ENCODE results near the gene FLT4. TPM values are rescaled to one million over a fixed set of nuclear protein-coding genes. Genes with fewer than 3 reads are reported as not detected.

The FLT4 gene
- total RNA-seq, 1 experiment from 2014 or later: 6.3 TPM

DNA sequence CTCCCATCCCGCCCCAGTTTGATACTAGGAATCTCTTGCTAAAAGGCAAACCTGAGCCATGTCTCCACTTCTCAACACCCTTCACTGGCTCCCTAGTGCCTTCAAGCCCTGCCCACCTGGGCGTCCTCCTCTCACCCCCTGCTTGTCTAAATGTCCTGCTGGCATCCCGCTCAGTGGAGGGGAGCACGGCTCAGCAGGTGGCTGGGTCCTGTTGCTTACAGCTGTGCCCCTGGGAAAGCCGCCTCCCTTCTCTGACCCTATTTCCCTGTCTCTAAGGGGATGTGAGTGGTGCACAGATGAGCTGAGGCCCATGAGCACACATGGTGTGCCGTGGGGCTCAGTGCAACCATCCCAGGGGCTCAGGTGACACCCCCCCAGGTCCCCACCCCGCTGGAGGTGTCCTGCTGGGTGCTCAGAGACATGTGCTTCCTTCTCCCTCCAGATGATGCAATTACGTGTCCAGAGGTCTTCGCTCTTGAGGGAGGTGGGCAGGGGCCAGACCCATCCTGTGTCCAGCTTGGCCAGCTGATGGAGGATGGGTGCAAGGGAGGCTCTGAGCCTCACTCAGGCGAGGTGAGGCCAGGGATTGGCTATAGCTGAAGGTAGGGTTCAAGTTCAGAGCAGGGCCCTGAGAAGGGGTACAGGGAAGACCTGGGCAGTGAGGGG lies 24.1 kb downstream of the FLT4 start:
- H2BK20ac ChIP-seq (ENCODE audit: low read depth, low read length, poor library complexity, severe bottlenecking): no peak overlapping the region
- no peak overlapping the region for H3T11ph ChIP-seq (ENCODE audit: low read length)
- no peak overlapping the region for H3K4ac ChIP-seq (ENCODE audit: low read depth, low read length)
- H3K9me3 ChIP-seq (ENCODE audit: control insufficient read depth, low read depth, low read length): no peaks in the 10 kb centered on the region
- Mint-ChIP-seq H3K9me3 (no peaks in the 10 kb centered on the region), H3K27me3 (ENCODE audit: low read depth) (peaks cover 5% of the 10 kb centered on the region; the same call in 1 of the 2 replicates), H3K4me1 (peaks cover 2 to 3% of the 10 kb centered on the region in 2 experiments; a peak in 1 of 4 replicates), H3K4me3 (no peak overlapping the region), H3K36me3 (ENCODE audit: insufficient read depth in 1 of 3, low read depth in 3 of 3) (no peaks in the 10 kb centered on the region; a peak in 1 of 7 replicates), H3K27ac (peak overlapping the region in 2 of 3 experiments; percentile 39 to 94; a peak in 2 of 7 replicates)
- H3K23ac ChIP-seq (ENCODE audit: insufficient read length, low read depth, low read length): no peak overlapping the region
- no peaks in the 10 kb centered on the region for H3K4me1 ChIP-seq (ENCODE audit: insufficient read depth, low read length)
- H3K79me1 ChIP-seq (ENCODE audit: insufficient read depth, low read depth, low read length, poor library complexity, severe bottlenecking): no peaks in the 10 kb centered on the region
- no peak overlapping the region for H3K14ac ChIP-seq (ENCODE audit: insufficient read depth, low read length)
- no peak overlapping the region for H2BK5ac ChIP-seq (ENCODE audit: insufficient read length, low read length)
- no peak overlapping the region for H2AK5ac ChIP-seq (ENCODE audit: insufficient read length, low read length)
- H3K27ac ChIP-seq (ENCODE audit: insufficient read length, low read depth, low read length): no peak overlapping the region
- no peak for DNase-seq
- no peak overlapping the region for H2AFZ ChIP-seq (ENCODE audit: low read length)
- H3K23me2 ChIP-seq (ENCODE audit: insufficient read length, low read depth, low read length, poor library complexity, severe bottlenecking): no peaks in the 10 kb centered on the region
- no peak overlapping the region for H2BK12ac ChIP-seq (ENCODE audit: insufficient read length, low read depth, low read length)
- TF ChIP-seq, protein P1, sequence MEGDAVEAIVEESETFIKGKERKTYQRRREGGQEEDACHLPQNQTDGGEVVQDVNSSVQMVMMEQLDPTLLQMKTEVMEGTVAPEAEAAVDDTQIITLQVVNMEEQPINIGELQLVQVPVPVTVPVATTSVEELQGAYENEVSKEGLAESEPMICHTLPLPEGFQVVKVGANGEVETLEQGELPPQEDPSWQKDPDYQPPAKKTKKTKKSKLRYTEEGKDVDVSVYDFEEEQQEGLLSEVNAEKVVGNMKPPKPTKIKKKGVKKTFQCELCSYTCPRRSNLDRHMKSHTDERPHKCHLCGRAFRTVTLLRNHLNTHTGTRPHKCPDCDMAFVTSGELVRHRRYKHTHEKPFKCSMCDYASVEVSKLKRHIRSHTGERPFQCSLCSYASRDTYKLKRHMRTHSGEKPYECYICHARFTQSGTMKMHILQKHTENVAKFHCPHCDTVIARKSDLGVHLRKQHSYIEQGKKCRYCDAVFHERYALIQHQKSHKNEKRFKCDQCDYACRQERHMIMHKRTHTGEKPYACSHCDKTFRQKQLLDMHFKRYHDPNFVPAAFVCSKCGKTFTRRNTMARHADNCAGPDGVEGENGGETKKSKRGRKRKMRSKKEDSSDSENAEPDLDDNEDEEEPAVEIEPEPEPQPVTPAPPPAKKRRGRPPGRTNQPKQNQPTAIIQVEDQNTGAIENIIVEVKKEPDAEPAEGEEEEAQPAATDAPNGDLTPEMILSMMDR (conservative IDR thresholded peaks at IDR 0.05): no peak
- H4K20me1 ChIP-seq (ENCODE audit: control insufficient read depth, insufficient read depth, insufficient read length): no peaks in the 10 kb centered on the region
- no peak overlapping the region for H3K56ac ChIP-seq (ENCODE audit: insufficient read length, low read depth, low read length)
- H3K79me2 ChIP-seq (ENCODE audit: insufficient read depth, low read length): no peaks in the 10 kb centered on the region
- WGBS (ENCODE audit: extremely low coverage, insufficient read length, low lambda C conversion rate): no CpG with 5 or more reads among the region's 10 CpGs
- no peak overlapping the region for H3K18ac ChIP-seq (ENCODE audit: insufficient read length, low read depth, low read length)
- no peak overlapping the region for H4K5ac ChIP-seq (ENCODE audit: insufficient read length, low read depth, low read length)
- no peak overlapping the region for H2BK120ac ChIP-seq (ENCODE audit: low read depth, low read length, poor library complexity, severe bottlenecking)
- H4K8ac ChIP-seq (replicated peaks; ENCODE audit: insufficient read length, low read depth, low read length): no peak overlapping the region
- H3K9ac ChIP-seq (ENCODE audit: extremely low read depth, insufficient read length, low read length): no peak overlapping the region
- H3K4me2 ChIP-seq (ENCODE audit: insufficient read depth, insufficient read length, low read length): no peak overlapping the region
- no peaks in the 10 kb centered on the region for H3K27me3 ChIP-seq (ENCODE audit: insufficient read depth, low read length)
- H4K91ac ChIP-seq (ENCODE audit: insufficient read length, low read depth, low read length): no peak overlapping the region
- no peak overlapping the region for H2BK15ac ChIP-seq (ENCODE audit: low read depth, low read length)

Measured in H9 (cell line).